T-cell (primary cell): ENCODE data around the gene PKM. TPM values are rescaled to one million over a fixed set of nuclear protein-coding genes. Genes with fewer than 3 reads are reported as not detected.
A peak's percentile ranks its signal among the peaks of the same experiment; 100 is the strongest.

ENCODE experiments used
- ATAC-seq, 4 experiments: fragments of 200-7000 bp in 3 of 4; fragments of 150-1000 bp in 1 of 4; cut with Tn5 transposase; replicated peaks in 1 of 4; 1 replicate in 3 of 4; 2 replicates in 1 of 4; pipeline ENCODE4 v1.10.0; 2021; ENCODE audit warnings: moderate library complexity in 3 of 4, mild to moderate bottlenecking in 2 of 4, moderate number of reproducible peaks in 1 of 4
- CTCF ChIA-PET, 2 donors: fragments of 300-600 bp; sonication (Branson Sonifier 250); formaldehyde crosslinking; loops; one replicate each; lab custom pipeline; 2022; ENCODE audit warnings: antibody characterized with exemption in 2 of 2; lab: Charles Lee
- POLR2A ChIA-PET, 2 donors: fragments of 300-600 bp; sonication (Branson Sonifier 250); formaldehyde crosslinking; loops; one replicate each; lab custom pipeline; 2022; ENCODE audit warnings: antibody characterized with exemption in 2 of 2; lab: Charles Lee
- DNase-seq, 35 experiments: peaks; one replicate each; pipeline versions ENCODE4 v3.0.0 to v3.0.0-alpha.2; 2013 to 2023
- H3K27ac ChIP-seq: one replicate; pipeline ENCODE4 v1.5.1; 2013; ENCODE audit warnings: low read length
- H3K27me3 ChIP-seq, 2 experiments: replicated peaks in 1 of 2; 1 replicate in 1 of 2; 2 replicates in 1 of 2; pipeline versions ENCODE4 v1.6.1 to v1.7.0; 2013; ENCODE audit warnings: low read length in 1 of 2, mixed read lengths in 1 of 2; ENCODE audit not compliant: control insufficient read depth in 2 of 2, insufficient read depth in 2 of 2; ENCODE audit errors: extremely low read depth in 1 of 2
- H3K36me3 ChIP-seq, 2 donors: 1 replicate in 1 of 2; 2 replicates in 1 of 2; pipeline versions ENCODE4 v1.6.1 to v1.7.0; 2013; ENCODE audit warnings: low read length in 1 of 2; ENCODE audit not compliant: control insufficient read depth in 2 of 2, insufficient read depth in 1 of 2; ENCODE audit errors: extremely low read depth in 1 of 2
- H3K4me1 ChIP-seq, 2 experiments: 1 replicate in 1 of 2; 2 replicates in 1 of 2; pipeline versions ENCODE4 v1.6.1 to v1.7.0; 2013; ENCODE audit warnings: low read length in 2 of 2, mixed read lengths in 1 of 2; ENCODE audit not compliant: insufficient read depth in 2 of 2, control insufficient read depth in 1 of 2; ENCODE audit errors: extremely low read depth in 1 of 2
- H3K4me3 ChIP-seq, 2 donors: 1 replicate in 1 of 2; 2 replicates in 1 of 2; pipeline versions ENCODE4 v1.5.1 to v1.7.0; 2013; ENCODE audit warnings: mild to moderate bottlenecking in 2 of 2, low read length in 1 of 2, moderate library complexity in 1 of 2; ENCODE audit not compliant: control insufficient read depth in 1 of 2; ENCODE audit errors: extremely low read depth in 1 of 2
- H3K9me3 ChIP-seq: 2 replicates; pipeline ENCODE4 v1.7.0; 2013
- H3K27ac Mint-ChIP-seq, 2 donors: one replicate each; pipeline ENCODE4 v1.8.0; 2020 to 2021; ENCODE audit warnings: mild to moderate bottlenecking in 2 of 2, mixed read lengths in 2 of 2
- H3K27me3 Mint-ChIP-seq, 2 donors: one replicate each; pipeline ENCODE4 v1.8.0; 2021 to 2022; ENCODE audit warnings: mixed read lengths in 2 of 2
- H3K36me3 Mint-ChIP-seq: one replicate; pipeline ENCODE4 v1.8.0; 2021; ENCODE audit warnings: mixed read lengths
- H3K4me1 Mint-ChIP-seq, 3 donors: one replicate each; pipeline ENCODE4 v1.8.0; 2020 to 2022; ENCODE audit warnings: mixed read lengths in 3 of 3, mild to moderate bottlenecking in 1 of 3
- H3K4me3 Mint-ChIP-seq, 3 donors: one replicate each; pipeline ENCODE4 v1.8.0; 2020 to 2022; ENCODE audit warnings: mild to moderate bottlenecking in 3 of 3, mixed read lengths in 3 of 3, moderate library complexity in 3 of 3
- H3K9me3 Mint-ChIP-seq, 3 donors: one replicate each; pipeline ENCODE4 v1.8.0; 2020 to 2022; ENCODE audit warnings: mixed read lengths in 3 of 3
- WGBS: methylation state at CpG from one replicate; pipeline ENCODE4 v1.1.5; 2013; ENCODE audit warnings: missing lambda C conversion rate; ENCODE audit not compliant: insufficient coverage; 5-methylcytosine and 5-hydroxymethylcytosine counted together
- total RNA-seq, 35 experiments: library from RNA in 6 of 35; stranded (reverse) in 6 of 35; fragments of 120-200 nt in 1 of 35; gene quantifications; one replicate each; pipeline versions ENCODE4 v1.2.1 to v1.2.4 and lab custom pipeline; 2013 to 2026

The PKM gene
- total RNA-seq, 5 donors from 2014 or later (not counting 1 experiment from before 2014, with no cell fraction given) = 293 to 412 (median 370) TPM

DNA sequence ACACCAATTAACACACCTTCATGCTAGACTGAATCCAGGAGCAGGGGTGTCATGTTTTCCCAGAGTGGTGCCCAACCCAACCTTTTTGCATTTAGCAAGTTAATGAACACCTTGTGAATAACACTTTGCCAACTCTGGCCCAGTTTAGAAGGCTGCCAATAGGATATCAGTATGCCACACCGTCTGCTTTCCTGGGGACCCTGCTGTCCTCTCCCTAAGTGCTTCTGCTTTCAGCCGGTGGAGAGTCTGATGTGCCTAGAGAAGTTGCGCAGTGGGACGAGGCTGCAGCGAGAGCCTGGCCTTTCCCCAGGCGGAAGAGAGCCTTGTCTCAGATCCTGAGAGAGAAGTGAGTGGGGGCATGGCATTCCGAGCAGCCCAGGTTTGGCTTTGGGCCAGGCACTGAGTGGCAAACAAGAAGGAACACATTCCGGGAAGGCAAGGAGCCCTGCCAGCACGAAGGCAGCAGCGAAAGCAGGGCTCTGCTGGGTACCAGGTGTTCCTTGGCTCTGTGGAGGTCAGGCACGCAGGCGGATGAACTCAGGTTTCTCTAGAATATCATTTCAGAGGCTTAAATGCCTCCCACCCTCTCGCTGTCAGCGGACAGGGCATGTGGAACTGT lies 75.9 kb downstream of the PKM start:
- no peak overlapping the region for H3K27ac ChIP-seq
- H3K27me3 ChIP-seq = peaks cover 0 to 13% of the 10 kb centered on the region in 2 experiments
- peaks cover 0 to 6% of the 10 kb centered on the region in 2 experiments for H3K4me1 ChIP-seq
- ChIA-PET CTCF (interaction anchor here in 1 of 2 donors (2.7 kb wide), 1 partner anchor 412 kb away, joined by 58 read pairs; no protein-coding TSS in a partner anchor), POLR2A (no interaction called here)
- H3K36me3 ChIP-seq = no peaks in the 10 kb centered on the region
- no peaks in the 10 kb centered on the region for H3K36me3 Mint-ChIP-seq
- peaks cover 0 to 4% of the 10 kb centered on the region in 2 donors for H3K27me3 Mint-ChIP-seq
- ATAC-seq = no peak
- no peaks in the 10 kb centered on the region for H3K9me3 ChIP-seq
- no peak overlapping the region for H3K27ac Mint-ChIP-seq
- H3K4me3 Mint-ChIP-seq = peak overlapping the region in 2 of 3 donors; percentile 60 to 80
- no peak for DNase-seq
- no peaks in the 10 kb centered on the region for H3K9me3 Mint-ChIP-seq
- WGBS = 90% methylated on average over 13 of the region's 14 CpGs
- H3K4me3 ChIP-seq = no peak overlapping the region
- H3K4me1 Mint-ChIP-seq = peaks cover 4 to 8% (median 6%) of the 10 kb centered on the region in 3 donors

DNA sequence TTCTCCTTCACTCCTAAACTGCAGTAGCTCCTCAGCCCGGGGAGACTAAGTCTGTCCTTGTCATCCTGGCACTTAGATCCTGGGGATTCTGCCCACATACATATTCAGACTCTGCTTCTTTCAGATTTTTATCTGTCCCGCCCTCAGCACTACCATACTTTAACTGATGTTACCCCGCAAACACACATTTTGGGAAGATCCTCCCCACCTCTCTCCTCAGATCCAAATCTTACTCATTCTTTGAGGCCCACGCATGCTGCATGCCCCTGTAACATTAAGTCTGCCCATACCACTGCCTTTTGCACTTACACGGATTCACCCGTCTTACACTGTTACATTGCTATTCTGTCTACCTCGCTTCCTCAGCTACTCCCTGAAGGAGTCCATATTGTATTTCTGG lies 76.7 kb downstream of the PKM start:
- Histone ChIP-seq H3K4me3 (no peak overlapping the region), H3K9me3 (no peaks in the 10 kb centered on the region), H3K36me3 (no peaks in the 10 kb centered on the region), H3K27me3 (peaks cover 0 to 13% of the 10 kb centered on the region in 2 experiments), H3K4me1 (peaks cover 0 to 6% of the 10 kb centered on the region in 2 experiments), H3K27ac (no peak overlapping the region)
- no peak for ATAC-seq
- Mint-ChIP-seq H3K4me3 (no peak overlapping the region), H3K36me3 (no peaks in the 10 kb centered on the region), H3K27ac (no peak overlapping the region), H3K4me1 (peaks cover 4 to 8% (median 6%) of the 10 kb centered on the region in 3 donors), H3K9me3 (no peaks in the 10 kb centered on the region), H3K27me3 (peaks cover 0 to 4% of the 10 kb centered on the region in 2 donors)
- no peak for DNase-seq
- ChIA-PET CTCF (interaction anchor here (0.6 to 1.3 kb wide), 3 partner anchors 312 to 411 kb away, joined by 4 to 8 read pairs (median 7); no protein-coding TSS in a partner anchor), POLR2A (no interaction called here)
- WGBS = 84% methylated on average over 4 of the region's 7 CpGs

DNA sequence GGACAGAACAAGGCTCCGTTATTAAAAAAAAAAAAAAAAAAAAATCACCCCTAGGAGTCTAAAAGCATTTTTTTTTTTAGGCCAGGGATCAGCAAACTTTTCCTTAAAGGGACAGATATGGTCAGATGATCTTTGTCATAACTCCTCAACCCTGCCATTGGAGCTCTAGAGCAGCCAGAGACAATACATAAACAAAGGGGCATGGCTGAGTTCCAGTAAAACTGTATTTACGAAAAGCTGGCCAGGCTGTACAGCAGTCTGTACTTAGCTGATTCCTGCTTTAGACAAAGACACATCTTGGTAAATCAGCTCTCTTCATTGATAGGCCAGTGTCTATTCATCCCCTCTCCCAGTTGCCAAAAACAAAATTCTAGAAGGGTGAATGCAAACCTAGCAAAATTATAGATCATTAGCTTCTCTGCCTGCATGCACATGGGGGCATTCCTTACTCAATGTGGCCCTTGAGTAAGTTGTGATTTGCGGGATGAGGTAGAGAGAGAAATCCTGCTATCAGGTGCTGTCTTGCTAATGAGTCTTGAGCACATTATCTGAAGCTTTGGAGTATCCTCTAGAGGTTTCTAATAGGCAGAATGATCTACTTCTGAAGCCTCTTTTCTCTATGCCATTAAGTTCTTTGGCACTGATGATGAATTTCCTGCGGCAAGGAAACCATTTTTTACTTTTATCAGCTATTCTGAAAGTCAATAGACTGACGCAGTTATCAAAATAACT lies 77.6 kb downstream of the PKM start:
- Mint-ChIP-seq H3K27me3 (peaks cover 0 to 2% of the 10 kb centered on the region in 2 donors), H3K9me3 (no peaks in the 10 kb centered on the region), H3K4me3 (no peak overlapping the region), H3K36me3 (no peaks in the 10 kb centered on the region), H3K27ac (no peak overlapping the region), H3K4me1 (peaks cover 4 to 8% (median 6%) of the 10 kb centered on the region in 3 donors)
- Histone ChIP-seq H3K27ac (no peak overlapping the region), H3K4me1 (peaks cover 0 to 6% of the 10 kb centered on the region in 2 experiments), H3K9me3 (no peaks in the 10 kb centered on the region), H3K27me3 (peaks cover 0 to 13% of the 10 kb centered on the region in 2 experiments), H3K36me3 (no peaks in the 10 kb centered on the region), H3K4me3 (no peak overlapping the region)
- no peak for DNase-seq
- POLR2A ChIA-PET = no interaction called here
- no peak for ATAC-seq
- 100% methylated on average over 1 of the region's 5 CpGs for WGBS
- CTCF ChIA-PET = interaction anchor here (0.6 to 1.3 kb wide), 4 partner anchors 311 to 410 kb away, joined by 4 to 8 read pairs (median 6); no protein-coding TSS in a partner anchor

Other genes starting within 250 kb of the PKM start
- 10 to 100 TPM; 35.8 to 39.1 (median 38.2) TPM for gene MYO9A, start 113.0 kb downstream of the PKM start, total RNA-seq
- gene SENP8, start 112.8 kb downstream of the PKM start, total RNA-seq = 1 to 10 TPM in 4 of 5 donors, under 1 TPM in 1; 0.40 to 1.9 (median 1.3) TPM
- not detected for gene GRAMD2A, start 33.4 kb downstream of the PKM start, total RNA-seq
- gene PARP6, start 41.4 kb upstream of the PKM start, total RNA-seq = 100 to 1,000 TPM in 3 of 5 donors, 10 to 100 TPM in 2; 94.4 to 132 (median 101) TPM
- gene CELF6, start 89.0 kb upstream of the PKM start, total RNA-seq = 1 to 10 TPM; 1.8 to 5.6 (median 3.0) TPM
- gene HEXA, start 144.8 kb upstream of the PKM start, total RNA-seq = 100 to 1,000 TPM in 1 of 5 donors, 10 to 100 TPM in 4; 78.2 to 101 (median 88.4) TPM
- not detected for gene TMEM202, start 167.1 kb upstream of the PKM start, total RNA-seq
- gene ARIH1, start 243.1 kb upstream of the PKM start, total RNA-seq = 100 to 1,000 TPM; 163 to 207 (median 178) TPM